Nephron (organoid): ENCODE results near the gene MPC1.

Source experiments
- H3K27ac Mint-ChIP-seq, 3 experiments: 2 replicates each; pipeline ENCODE4 v1.8.0; 2020; ENCODE audit warnings: mixed read lengths in 3 of 3, mild to moderate bottlenecking in 2 of 3, moderate library complexity in 1 of 3
- H3K27me3 Mint-ChIP-seq: 2 replicates; pipeline ENCODE4 v1.8.0; 2021; ENCODE audit warnings: low read depth, mild to moderate bottlenecking, moderate library complexity, mixed read lengths
- H3K36me3 Mint-ChIP-seq: 2 replicates; pipeline ENCODE4 v1.8.0; 2020; ENCODE audit warnings: low read depth, mixed read lengths
- H3K4me1 Mint-ChIP-seq: 2 replicates; pipeline ENCODE4 v1.8.0; 2020; ENCODE audit warnings: mixed read lengths
- H3K4me3 Mint-ChIP-seq, 3 experiments: 2 replicates each; pipeline ENCODE4 v1.8.0; 2020; ENCODE audit warnings: mild to moderate bottlenecking in 3 of 3, mixed read lengths in 3 of 3, moderate library complexity in 2 of 3
- H3K9me3 Mint-ChIP-seq: 2 replicates; pipeline ENCODE4 v1.8.0; 2020; ENCODE audit warnings: mixed read lengths
- CTCF ChIP-seq, 3 experiments: fragments of 200-600 bp; sonication (generic); IDR thresholded peaks; one replicate each; pipeline ENCODE4 v1.5.0; 2021; ENCODE audit warnings: antibody characterized with exemption in 3 of 3; ENCODE audit not compliant: unreplicated experiment in 3 of 3

The MPC1 gene

GRCh38 chr6:166330612-166331011 is 52.1 kb downstream of the MPC1 start:
- Mint-ChIP-seq H3K27ac (no peak overlapping the region), H3K36me3 (peaks cover 38% of the 10 kb centered on the region), H3K4me1 (peaks cover 30% of the 10 kb centered on the region), H3K4me3 (peak overlapping the region in 1 of 3 experiments; percentile 21), H3K27me3 (no peaks in the 10 kb centered on the region), H3K9me3 (no peaks in the 10 kb centered on the region)
- TF ChIP-seq CTCF (IDR thresholded peaks at IDR 0.05; ENCODE audit: unreplicated experiment in 3 of 3): no peak

- no peak overlapping the region for H3K27ac Mint-ChIP-seq
- no peaks in the 10 kb centered on the region for H3K27me3 Mint-ChIP-seq
- peaks cover 3% of the 10 kb centered on the region for H3K4me1 Mint-ChIP-seq
- no peak overlapping the region for H3K4me3 Mint-ChIP-seq
- TF ChIP-seq CTCF (IDR thresholded peaks at IDR 0.05; ENCODE audit: unreplicated experiment in 3 of 3): no peak
- H3K36me3 Mint-ChIP-seq: peaks cover 54% of the 10 kb centered on the region
- no peaks in the 10 kb centered on the region for H3K9me3 Mint-ChIP-seq
These were observed 57.2 kb downstream of the MPC1 start for GRCh38 chr6:166325383-166326042.

- no peaks in the 10 kb centered on the region for H3K9me3 Mint-ChIP-seq
- H3K4me1 Mint-ChIP-seq: peaks cover 16% of the 10 kb centered on the region
- no peak overlapping the region for H3K4me3 Mint-ChIP-seq
- no peak for TF ChIP-seq CTCF (IDR thresholded peaks at IDR 0.05; ENCODE audit: unreplicated experiment in 3 of 3)
- no peak overlapping the region for H3K27ac Mint-ChIP-seq
- H3K27me3 Mint-ChIP-seq: no peaks in the 10 kb centered on the region
- H3K36me3 Mint-ChIP-seq: peaks cover 46% of the 10 kb centered on the region
These were observed 59.3 kb downstream of the MPC1 start for GRCh38 chr6:166323395-166323794.

- H3K36me3 Mint-ChIP-seq: peaks cover 13% of the 10 kb centered on the region
- peaks cover 3% of the 10 kb centered on the region for H3K27me3 Mint-ChIP-seq
- TF ChIP-seq CTCF (IDR thresholded peaks at IDR 0.05; ENCODE audit: unreplicated experiment in 3 of 3): no peak
- peak overlapping the region in 2 of 3 experiments; percentile 1 to 4 for H3K4me3 Mint-ChIP-seq
- H3K4me1 Mint-ChIP-seq: peaks cover 33% of the 10 kb centered on the region
- H3K27ac Mint-ChIP-seq: peak overlapping the region; percentile 76 to 88 (median 81)
- H3K9me3 Mint-ChIP-seq: no peaks in the 10 kb centered on the region
These were observed 63.8 kb downstream of the MPC1 start for GRCh38 chr6:166318649-166319600.

- peaks cover 9% of the 10 kb centered on the region for H3K36me3 Mint-ChIP-seq
These were observed 64.5 kb downstream of the MPC1 start for GRCh38 chr6:166318227-166318626.

More at GRCh38 chr6:166318227-166318626, 64.5 kb downstream of the MPC1 start:
- peak overlapping the region; percentile 76 to 88 (median 81) for H3K27ac Mint-ChIP-seq
- no peaks in the 10 kb centered on the region for H3K9me3 Mint-ChIP-seq
- no peak for TF ChIP-seq CTCF (IDR thresholded peaks at IDR 0.05; ENCODE audit: unreplicated experiment in 3 of 3)
- H3K4me1 Mint-ChIP-seq: peaks cover 33% of the 10 kb centered on the region
- H3K4me3 Mint-ChIP-seq: peak overlapping the region in 2 of 3 experiments; percentile 1 to 4
- peaks cover 3% of the 10 kb centered on the region for H3K27me3 Mint-ChIP-seq
